ENCODE data around the gene PLEKHG4B. TPM values are rescaled to one million over a fixed set of nuclear protein-coding genes. Genes with fewer than 3 reads are reported as not detected.
A peak's percentile ranks its signal among the peaks of the same experiment; 100 is the strongest.

Gene PLEKHG4B
- total and polyA plus RNA-seq, 7 donors: 0.01 TPM; not detected in 6

DNA sequence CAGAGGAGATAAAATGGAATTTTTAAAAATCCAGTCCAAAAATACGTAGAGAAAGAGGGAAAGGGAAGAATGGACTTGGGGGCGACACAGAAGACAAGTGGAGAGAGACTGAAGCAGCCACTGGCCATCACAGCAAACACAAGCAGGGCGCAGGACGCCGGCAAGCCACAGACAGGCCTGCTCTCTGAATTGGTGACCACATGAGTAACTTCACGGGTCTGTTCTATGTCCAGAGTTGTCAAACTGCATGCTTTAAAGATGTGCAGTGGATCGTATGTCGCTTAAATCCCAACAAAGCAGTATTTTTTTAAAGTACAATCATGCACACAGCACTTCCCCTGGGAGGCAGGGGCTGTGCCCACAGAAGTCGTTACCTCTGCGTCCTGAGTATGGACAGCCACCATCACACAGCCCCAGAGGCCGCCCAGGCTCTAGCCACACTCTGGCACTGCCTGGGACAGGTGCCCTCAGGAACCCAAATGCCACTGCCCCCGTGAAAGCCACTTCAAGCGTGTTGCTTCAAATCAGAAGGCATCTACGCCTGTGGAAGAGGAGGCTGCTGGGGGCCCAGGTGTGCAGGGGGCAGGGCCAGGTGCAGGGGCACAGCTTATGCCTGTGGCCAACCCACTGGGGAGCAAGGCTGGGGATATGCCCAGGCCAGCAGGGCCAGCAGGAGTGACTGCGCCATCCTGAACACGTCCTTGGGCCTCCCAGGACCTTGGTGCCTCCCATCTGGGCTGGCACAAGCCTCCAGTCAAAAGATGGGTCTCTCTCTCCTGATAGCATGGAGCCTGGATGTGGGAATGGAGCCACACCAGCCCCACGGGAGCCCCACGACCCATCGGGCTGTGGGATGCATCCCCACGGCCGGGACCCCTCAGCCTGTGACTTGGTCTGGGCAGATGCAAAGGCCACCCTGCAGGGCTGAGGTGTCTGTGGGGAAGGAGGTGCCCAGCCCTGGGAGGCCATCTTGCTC lies 93.4 kb downstream of the PLEKHG4B start:
- TF ChIP-seq, protein P1, sequence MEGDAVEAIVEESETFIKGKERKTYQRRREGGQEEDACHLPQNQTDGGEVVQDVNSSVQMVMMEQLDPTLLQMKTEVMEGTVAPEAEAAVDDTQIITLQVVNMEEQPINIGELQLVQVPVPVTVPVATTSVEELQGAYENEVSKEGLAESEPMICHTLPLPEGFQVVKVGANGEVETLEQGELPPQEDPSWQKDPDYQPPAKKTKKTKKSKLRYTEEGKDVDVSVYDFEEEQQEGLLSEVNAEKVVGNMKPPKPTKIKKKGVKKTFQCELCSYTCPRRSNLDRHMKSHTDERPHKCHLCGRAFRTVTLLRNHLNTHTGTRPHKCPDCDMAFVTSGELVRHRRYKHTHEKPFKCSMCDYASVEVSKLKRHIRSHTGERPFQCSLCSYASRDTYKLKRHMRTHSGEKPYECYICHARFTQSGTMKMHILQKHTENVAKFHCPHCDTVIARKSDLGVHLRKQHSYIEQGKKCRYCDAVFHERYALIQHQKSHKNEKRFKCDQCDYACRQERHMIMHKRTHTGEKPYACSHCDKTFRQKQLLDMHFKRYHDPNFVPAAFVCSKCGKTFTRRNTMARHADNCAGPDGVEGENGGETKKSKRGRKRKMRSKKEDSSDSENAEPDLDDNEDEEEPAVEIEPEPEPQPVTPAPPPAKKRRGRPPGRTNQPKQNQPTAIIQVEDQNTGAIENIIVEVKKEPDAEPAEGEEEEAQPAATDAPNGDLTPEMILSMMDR (IDR thresholded peaks at IDR 0.05): no peak
- ATAC-seq (no peak), DNase-seq (peak; percentile 7 to 25)
- Histone ChIP-seq H3K4me3 (no peak overlapping the region), H3K9me3 (no peaks in the 10 kb centered on the region), H3K27ac (no peak overlapping the region), H3K27me3 (ENCODE audit: insufficient read depth in 3 of 3, low read length in 2 of 3) (no peaks in the 10 kb centered on the region), H3K36me3 (ENCODE audit: insufficient read depth in 1 of 2, low read depth in 1 of 2) (no peaks in the 10 kb centered on the region), H3K4me1 (peaks cover 23% of the 10 kb centered on the region)
- intact Hi-C loops (cut with DNase I): loop anchor here (2.0 to 5.0 kb wide), 3 partner anchors 37 to 132 kb away; no protein-coding TSS in a partner anchor
- WGBS, 3 donors: 83 to 84% (median 83%) methylated on average over 21 of the region's 21 CpGs

DNA sequence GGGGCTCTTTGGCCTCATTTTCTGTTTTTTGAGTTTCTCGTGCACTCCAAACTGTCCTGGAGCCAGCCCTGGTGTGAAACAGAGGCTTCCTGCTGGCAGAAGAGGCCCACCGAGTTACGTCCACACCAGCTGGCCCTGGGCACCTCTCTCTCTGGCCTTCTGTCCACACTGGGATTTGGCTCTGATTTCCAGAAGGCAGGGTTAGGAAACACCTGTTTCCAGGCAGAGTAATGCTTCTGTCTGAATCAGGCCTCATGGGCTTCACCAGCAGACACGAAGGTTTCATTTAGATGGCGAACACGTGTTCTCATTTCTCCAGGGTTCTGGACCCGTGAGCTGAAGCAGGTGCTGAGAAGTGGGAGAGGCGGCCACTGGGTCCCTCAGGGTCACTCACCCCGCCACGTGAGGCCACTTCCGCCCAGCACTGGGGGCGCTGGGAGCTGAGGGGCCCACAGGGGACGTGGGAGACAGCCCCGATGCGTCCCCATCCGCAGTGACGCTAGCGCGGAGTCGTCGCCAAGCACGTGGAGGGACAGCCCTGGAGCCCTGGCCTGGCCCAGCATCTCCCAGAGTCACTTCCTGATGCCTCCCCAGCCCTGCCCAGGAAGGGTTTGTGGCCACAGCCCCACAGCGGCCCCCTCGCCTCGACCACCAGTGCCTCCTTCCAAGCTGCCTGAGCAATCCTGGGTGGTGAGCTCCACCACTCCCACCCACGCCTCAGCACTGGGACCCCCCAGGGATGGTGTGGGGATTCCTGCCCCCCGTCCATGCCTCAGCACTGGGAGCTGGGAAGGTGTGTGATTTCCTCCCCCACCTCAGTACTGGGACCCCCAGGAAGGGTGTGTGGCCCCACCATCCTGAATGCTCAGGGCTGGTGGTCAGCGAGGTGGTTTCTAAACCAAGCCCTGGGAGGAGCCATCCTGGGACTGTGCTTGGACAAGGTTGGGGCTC lies 94.4 kb downstream of the PLEKHG4B start:
- 60 to 68% (median 62%) methylated on average over 23 to 28 of the region's 28 CpGs for WGBS, 3 donors
- H3K4me3 ChIP-seq: no peak overlapping the region
- TF ChIP-seq, protein P1 (IDR thresholded peaks at IDR 0.05): no peak
- H3K27me3 ChIP-seq (ENCODE audit: insufficient read depth in 3 of 3, low read length in 2 of 3): no peaks in the 10 kb centered on the region
- intact Hi-C loops (cut with DNase I): loop anchor here (2.0 to 5.0 kb wide), 3 partner anchors 36 to 131 kb away; no protein-coding TSS in a partner anchor
- no peak overlapping the region for H3K27ac ChIP-seq
- H3K9me3 ChIP-seq: no peaks in the 10 kb centered on the region
- no peak for ATAC-seq
- DNase-seq: peak in 1 of 2 donors; percentile 12
- no peaks in the 10 kb centered on the region for H3K36me3 ChIP-seq (ENCODE audit: insufficient read depth in 1 of 2, low read depth in 1 of 2)
- H3K4me1 ChIP-seq: peaks cover 31% of the 10 kb centered on the region

DNA sequence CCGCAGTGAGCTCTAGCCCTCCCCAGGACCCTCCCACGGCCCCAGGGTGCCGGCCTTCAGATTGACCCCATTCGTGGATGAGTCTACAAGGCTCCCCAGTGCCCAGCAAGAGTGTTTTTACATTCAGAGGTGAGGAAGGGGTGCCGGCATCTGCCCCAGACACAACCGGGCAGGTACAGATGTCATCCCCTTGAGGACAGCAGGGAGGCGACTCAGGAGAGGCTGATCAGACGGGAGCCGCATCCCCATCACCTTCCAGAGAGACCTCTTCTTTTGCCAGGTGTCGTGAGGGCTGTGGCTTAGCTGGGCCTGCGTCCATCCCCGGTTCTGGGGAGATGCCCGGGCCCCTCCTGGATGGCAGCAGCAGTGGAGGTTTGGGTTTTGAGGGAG lies 95.1 kb downstream of the PLEKHG4B start:
- Histone ChIP-seq H3K27me3 (ENCODE audit: insufficient read depth in 3 of 3, low read length in 2 of 3) (no peaks in the 10 kb centered on the region), H3K9me3 (no peaks in the 10 kb centered on the region), H3K27ac (no peak overlapping the region), H3K4me3 (no peak overlapping the region), H3K36me3 (ENCODE audit: insufficient read depth in 1 of 2, low read depth in 1 of 2) (no peaks in the 10 kb centered on the region), H3K4me1 (peaks cover 38% of the 10 kb centered on the region)
- TF ChIP-seq, protein P1 (IDR thresholded peaks at IDR 0.05): no peak
- 83 to 95% (median 85%) methylated on average over 13 of the region's 13 CpGs for WGBS, 3 donors
- ATAC-seq (no peak), DNase-seq (peak in 1 of 2 donors; percentile 9)
- intact Hi-C loops (cut with DNase I): loop anchor here (2.0 to 5.0 kb wide), 3 partner anchors 35 to 130 kb away; no protein-coding TSS in a partner anchor

DNA sequence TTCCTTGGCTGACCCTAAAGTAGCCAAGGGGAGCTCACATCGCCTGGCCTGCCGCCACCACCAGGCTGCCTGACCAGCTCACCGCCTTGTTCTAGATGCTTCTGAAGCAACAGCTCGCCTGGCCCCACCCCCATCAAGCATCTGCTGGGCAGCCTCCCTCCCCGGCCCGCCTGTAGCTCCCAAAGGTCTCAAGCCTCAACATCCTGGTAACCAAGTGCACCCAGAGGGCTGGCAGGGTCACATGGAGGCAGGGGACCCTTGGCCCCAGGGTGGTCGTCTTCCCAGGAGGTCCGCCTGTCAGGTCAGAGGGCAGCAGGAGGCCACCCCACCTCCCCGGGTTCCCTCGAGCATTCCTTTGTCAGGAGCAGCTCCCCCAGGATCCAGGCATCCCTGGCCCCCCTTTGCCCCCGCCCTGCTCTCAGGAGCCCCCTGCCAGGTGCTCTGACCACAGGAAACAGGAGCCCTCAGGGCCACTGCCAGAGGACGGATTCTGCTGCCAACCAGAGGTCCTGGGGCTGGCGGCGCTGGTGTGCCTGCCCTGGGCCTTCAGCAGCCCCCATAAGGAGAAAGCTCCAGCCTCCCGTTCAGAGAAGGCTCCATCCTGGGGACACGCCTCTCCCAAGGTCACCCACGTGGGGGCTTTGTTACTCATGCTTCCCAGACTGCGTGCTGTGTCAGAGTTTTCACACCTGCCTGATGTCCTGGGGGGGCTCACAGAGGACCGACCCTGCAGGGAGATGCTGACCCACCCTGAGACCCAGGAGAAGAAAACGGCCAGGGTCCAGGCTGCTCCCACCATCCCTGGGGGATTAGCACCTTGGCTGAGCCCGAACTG lies 95.9 kb downstream of the PLEKHG4B start:
- DNase-seq: peak in 1 of 2 donors; percentile 16
- peak overlapping the region; percentile 47 for H3K4me3 ChIP-seq
- H3K9me3 ChIP-seq: no peaks in the 10 kb centered on the region
- 52 to 57% (median 53%) methylated on average over 18 to 21 of the region's 21 CpGs for WGBS, 3 donors
- peaks cover 41% of the 10 kb centered on the region for H3K4me1 ChIP-seq
- TF ChIP-seq, protein P1 (IDR thresholded peaks at IDR 0.05): no peak
- H3K27ac ChIP-seq: peak overlapping the region; percentile 97
- H3K27me3 ChIP-seq (ENCODE audit: insufficient read depth in 3 of 3, low read length in 2 of 3): no peaks in the 10 kb centered on the region
- no peak for ATAC-seq
- intact Hi-C loops (cut with DNase I): loop anchor here (2.0 to 5.0 kb wide), 3 partner anchors 34 to 129 kb away; no protein-coding TSS in a partner anchor
- H3K36me3 ChIP-seq (ENCODE audit: insufficient read depth in 1 of 2, low read depth in 1 of 2): no peaks in the 10 kb centered on the region
